Heart left ventricle (tissue), 13 donors: ENCODE results near the gene COCH.

Experiments
- POLR2A ChIP-seq, 2 donors: fragments of 450-650 bp; IDR thresholded peaks; one replicate each; pipeline ENCODE4 v1.6.1; 2017; ENCODE audit warnings: antibody characterized with exemption in 2 of 2, mild to moderate bottlenecking in 2 of 2, moderate library complexity in 2 of 2
- TF ChIP-seq, protein P1 (sequence below), 12 donors: fragments of 200-600 bp; sonication (generic) in 4 of 12; IDR thresholded peaks; one replicate each; pipeline versions ENCODE4 v1.5.0 to v1.8.0; 2018 to 2022; ENCODE audit warnings: antibody characterized with exemption in 12 of 12, mild to moderate bottlenecking in 5 of 12
- donor health status: ischemic (EF 13 %, LVEDD 7.1; RV severe dilation, severe dysfunction).
- donor health status: DM: no; HTN: yes; CAD: no.
- donor health status: DM: no; HTN: no; CAD: no.
- donor health status: ischemic (EF 25% LVEDD 6.9; RV normal size, moderate dysfunction).
- donor health status: ischemic (EF 25% LVEDD 5.7; RV mildly dilated, moderate dysfunction).
- donor health status: ischemic (EF 35%, LVEDD 5.7; RV mildly dilated, moderate dysfunction).
- donor health status: nonischemic (EF 11% LVEDD 7.7; RV severe dilation, severe dysfunction).
- donor health status: DM: yes; HTN: yes; CAD: no.
- donor health status: PGD.
- donor health status: ischemic (EF 29% LVEDD 5.4; RV normal size, mild dysfunction).
- donor health status: nonischemic (EF 23%, LVEDD 6.1; RV moderate dilation, normal function).

GRCh38 chr14:30869551-30870155 is 4.7 kb upstream of the COCH start:
- TF ChIP-seq POLR2A (IDR thresholded peaks at IDR 0.05): no peak
- TF ChIP-seq, protein P1, sequence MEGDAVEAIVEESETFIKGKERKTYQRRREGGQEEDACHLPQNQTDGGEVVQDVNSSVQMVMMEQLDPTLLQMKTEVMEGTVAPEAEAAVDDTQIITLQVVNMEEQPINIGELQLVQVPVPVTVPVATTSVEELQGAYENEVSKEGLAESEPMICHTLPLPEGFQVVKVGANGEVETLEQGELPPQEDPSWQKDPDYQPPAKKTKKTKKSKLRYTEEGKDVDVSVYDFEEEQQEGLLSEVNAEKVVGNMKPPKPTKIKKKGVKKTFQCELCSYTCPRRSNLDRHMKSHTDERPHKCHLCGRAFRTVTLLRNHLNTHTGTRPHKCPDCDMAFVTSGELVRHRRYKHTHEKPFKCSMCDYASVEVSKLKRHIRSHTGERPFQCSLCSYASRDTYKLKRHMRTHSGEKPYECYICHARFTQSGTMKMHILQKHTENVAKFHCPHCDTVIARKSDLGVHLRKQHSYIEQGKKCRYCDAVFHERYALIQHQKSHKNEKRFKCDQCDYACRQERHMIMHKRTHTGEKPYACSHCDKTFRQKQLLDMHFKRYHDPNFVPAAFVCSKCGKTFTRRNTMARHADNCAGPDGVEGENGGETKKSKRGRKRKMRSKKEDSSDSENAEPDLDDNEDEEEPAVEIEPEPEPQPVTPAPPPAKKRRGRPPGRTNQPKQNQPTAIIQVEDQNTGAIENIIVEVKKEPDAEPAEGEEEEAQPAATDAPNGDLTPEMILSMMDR (IDR thresholded peaks at IDR 0.05): no peak
